ENCODE measurements around the gene CTDSPL.

The CTDSPL gene

GRCh38 chr3:37993067-37993455 lies 131.4 kb downstream of the CTDSPL start:
- TF ChIP-seq, protein P1, sequence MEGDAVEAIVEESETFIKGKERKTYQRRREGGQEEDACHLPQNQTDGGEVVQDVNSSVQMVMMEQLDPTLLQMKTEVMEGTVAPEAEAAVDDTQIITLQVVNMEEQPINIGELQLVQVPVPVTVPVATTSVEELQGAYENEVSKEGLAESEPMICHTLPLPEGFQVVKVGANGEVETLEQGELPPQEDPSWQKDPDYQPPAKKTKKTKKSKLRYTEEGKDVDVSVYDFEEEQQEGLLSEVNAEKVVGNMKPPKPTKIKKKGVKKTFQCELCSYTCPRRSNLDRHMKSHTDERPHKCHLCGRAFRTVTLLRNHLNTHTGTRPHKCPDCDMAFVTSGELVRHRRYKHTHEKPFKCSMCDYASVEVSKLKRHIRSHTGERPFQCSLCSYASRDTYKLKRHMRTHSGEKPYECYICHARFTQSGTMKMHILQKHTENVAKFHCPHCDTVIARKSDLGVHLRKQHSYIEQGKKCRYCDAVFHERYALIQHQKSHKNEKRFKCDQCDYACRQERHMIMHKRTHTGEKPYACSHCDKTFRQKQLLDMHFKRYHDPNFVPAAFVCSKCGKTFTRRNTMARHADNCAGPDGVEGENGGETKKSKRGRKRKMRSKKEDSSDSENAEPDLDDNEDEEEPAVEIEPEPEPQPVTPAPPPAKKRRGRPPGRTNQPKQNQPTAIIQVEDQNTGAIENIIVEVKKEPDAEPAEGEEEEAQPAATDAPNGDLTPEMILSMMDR (IDR thresholded peaks at IDR 0.05; ENCODE audit: low read depth, low read length): no peak
- no peak overlapping the region for H3K4me3 ChIP-seq (ENCODE audit: low read depth, low read length)
- no peak for DNase-seq (ENCODE audit: low read depth, low spot score)
- in situ Hi-C loops (cut with HindIII; ENCODE audit: low sequenced_read_pairs): no loop called here

DNA sequence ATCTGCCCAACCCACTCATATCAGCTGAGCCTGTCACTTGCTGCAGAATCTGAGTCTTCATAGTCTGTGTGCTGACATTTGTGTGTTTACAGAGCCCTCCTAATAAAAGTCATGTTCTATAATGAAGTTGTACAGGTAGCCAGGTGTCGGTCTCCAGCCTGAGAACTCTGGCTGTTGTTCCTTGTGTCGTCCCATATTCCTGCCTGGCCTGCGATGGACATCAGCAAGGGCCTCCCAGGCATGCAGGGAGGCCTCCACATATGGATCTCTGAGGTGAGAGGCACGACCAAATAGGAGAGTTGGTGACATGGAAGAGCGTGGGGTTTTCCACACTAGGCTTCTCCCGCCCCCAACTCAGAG lies 131.8 kb downstream of the CTDSPL start:
- in situ Hi-C loops (cut with HindIII; ENCODE audit: low sequenced_read_pairs): no loop called here
- peak overlapping the region; percentile 63 for H3K4me3 ChIP-seq (ENCODE audit: low read depth, low read length)
- TF ChIP-seq, protein P1 (IDR thresholded peaks at IDR 0.05; ENCODE audit: low read depth, low read length): no peak
- DNase-seq (ENCODE audit: low read depth, low spot score): no peak

- TF ChIP-seq, protein P1 (IDR thresholded peaks at IDR 0.05; ENCODE audit: low read depth, low read length): peak; percentile 9
- in situ Hi-C loops (cut with HindIII; ENCODE audit: low sequenced_read_pairs): no loop called here
Observed at GRCh38 chr3:37993820-37994638, 132.3 kb downstream of the CTDSPL start.

GRCh38 chr3:37994639-37994972 lies 132.9 kb downstream of the CTDSPL start:
- in situ Hi-C loops (cut with HindIII; ENCODE audit: low sequenced_read_pairs): no loop called here
- TF ChIP-seq, protein P1 (IDR thresholded peaks at IDR 0.05; ENCODE audit: low read depth, low read length): no peak
- H3K4me3 ChIP-seq (ENCODE audit: low read depth, low read length): peak overlapping the region; percentile 63
- DNase-seq (ENCODE audit: low read depth, low spot score): no peak

More at GRCh38 chr3:37993820-37994638, 132.3 kb downstream of the CTDSPL start:
- DNase-seq (ENCODE audit: low read depth, low spot score): peak; percentile 76
- peak overlapping the region; percentile 63 for H3K4me3 ChIP-seq (ENCODE audit: low read depth, low read length)

DNA sequence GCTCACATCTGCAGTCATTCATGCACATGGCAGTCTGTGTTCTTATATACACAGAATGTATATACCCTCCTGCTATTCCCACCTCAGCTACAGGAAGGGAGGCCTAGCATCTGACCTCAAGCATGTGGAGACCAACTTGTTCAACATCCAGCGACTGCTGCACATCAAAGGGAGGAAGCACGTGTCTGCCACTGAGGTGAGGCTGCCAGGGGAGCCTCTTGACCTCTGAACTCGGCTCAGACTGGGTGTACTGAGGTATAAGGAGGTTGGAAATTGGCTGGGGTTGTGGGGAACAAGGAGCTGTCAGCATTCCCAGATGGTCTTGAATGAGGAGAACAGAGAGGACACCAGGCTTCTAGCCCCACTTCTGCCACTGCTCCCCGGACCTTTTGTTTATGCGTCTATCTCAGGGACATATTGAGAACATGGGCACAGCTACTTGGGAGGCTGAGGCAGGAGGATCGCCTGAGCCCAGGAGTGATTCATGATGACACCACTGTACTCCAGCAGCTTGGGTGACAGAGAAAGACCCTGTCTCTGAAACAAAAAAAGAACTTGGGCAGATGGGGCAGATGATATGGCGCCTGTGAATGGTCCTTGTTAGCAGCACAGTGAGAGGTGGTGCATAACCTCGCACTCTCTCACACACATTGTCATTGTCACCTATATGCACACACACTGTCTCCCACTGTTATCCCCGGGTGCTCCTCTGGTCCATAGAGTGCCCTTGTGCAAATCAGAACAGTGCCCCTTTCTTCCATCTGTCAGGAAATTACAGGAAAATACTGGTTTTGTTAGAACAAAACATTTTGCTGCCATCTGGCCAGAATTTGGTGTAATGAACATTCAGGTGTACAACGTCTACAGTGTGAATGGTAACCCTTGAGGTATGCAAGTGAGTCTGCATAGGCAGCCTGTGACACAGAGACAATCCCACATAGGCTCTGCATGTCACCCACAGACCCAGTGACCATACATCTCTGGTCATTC lies 134.3 kb downstream of the CTDSPL start:
- TF ChIP-seq, protein P1 (IDR thresholded peaks at IDR 0.05; ENCODE audit: low read depth, low read length): no peak
- H3K4me3 ChIP-seq (ENCODE audit: low read depth, low read length): no peak overlapping the region
- in situ Hi-C loops (cut with HindIII; ENCODE audit: low sequenced_read_pairs): no loop called here
- DNase-seq (ENCODE audit: low read depth, low spot score): no peak

DNA sequence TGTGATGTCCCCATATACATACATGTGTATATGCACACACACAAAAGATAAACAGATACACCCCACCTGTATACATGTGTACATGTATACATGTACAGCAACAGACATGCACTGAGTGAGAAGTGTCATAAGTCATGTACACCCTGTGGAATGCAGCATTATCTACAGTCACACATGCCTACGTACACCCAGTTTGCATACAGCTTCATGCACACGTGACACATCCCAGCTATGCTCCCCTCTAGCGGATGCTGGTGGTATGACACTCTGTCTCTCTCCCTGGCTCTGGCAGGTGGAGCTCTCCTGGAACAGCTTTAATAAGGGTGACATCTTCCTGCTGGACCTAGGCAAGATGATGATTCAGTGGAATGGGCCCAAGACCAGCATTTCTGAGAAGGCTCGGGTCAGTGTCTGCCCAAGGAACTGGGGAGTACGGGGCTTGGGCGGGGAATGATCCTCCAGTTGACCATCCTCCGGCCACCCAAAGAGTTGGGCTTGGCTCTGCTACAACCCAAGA lies 135.2 kb downstream of the CTDSPL start:
- DNase-seq (ENCODE audit: low read depth, low spot score): peak; percentile 70
- in situ Hi-C loops (cut with HindIII; ENCODE audit: low sequenced_read_pairs): no loop called here
- TF ChIP-seq, protein P1 (IDR thresholded peaks at IDR 0.05; ENCODE audit: low read depth, low read length): peak; percentile 92
- no peak overlapping the region for H3K4me3 ChIP-seq (ENCODE audit: low read depth, low read length)
